Common myeloid progenitor, CD34-positive (primary cell): Measurements from ENCODE around the gene SSBP2.

Source experiments
- CTCF ChIA-PET: fragments of 350-600 bp; sonication (Branson Sonifier 250); formaldehyde crosslinking; loops from one replicate; lab custom pipeline; 2021; ENCODE audit warnings: antibody characterized with exemption; lab: Charles Lee
- POLR2A ChIA-PET: fragments of 350-600 bp; sonication (Branson Sonifier 250); formaldehyde crosslinking; loops from one replicate; lab custom pipeline; 2021; ENCODE audit warnings: antibody characterized with exemption; lab: Charles Lee
- DNase-seq, 3 donors: peaks; one replicate each; pipeline versions ENCODE4 v3.0.0 to v3.0.0-alpha.2; 2013
- H3K27ac ChIP-seq, 2 experiments: 1 replicate in 1 of 2; 2 replicates in 1 of 2; pipeline ENCODE4 v1.7.0; 2013; ENCODE audit warnings: inconsistent platforms in 2 of 2, low read length in 2 of 2, mild to moderate bottlenecking in 2 of 2, low read depth in 1 of 2, moderate library complexity in 1 of 2; ENCODE audit not compliant: severe bottlenecking in 2 of 2, insufficient read depth in 1 of 2, poor library complexity in 1 of 2
- H3K27me3 ChIP-seq, 5 experiments: replicated peaks in 2 of 5; 1 replicate in 3 of 5; 2 replicates in 2 of 5; pipeline versions ENCODE4 v1.6.1 to v1.7.0; 2013; ENCODE audit warnings: low read length in 4 of 5, mild to moderate bottlenecking in 2 of 5, moderate library complexity in 2 of 5, inconsistent platforms in 1 of 5; ENCODE audit not compliant: insufficient read depth in 5 of 5, control insufficient read depth in 4 of 5
- H3K36me3 ChIP-seq, 4 experiments: 1 replicate in 2 of 4; 2 replicates in 2 of 4; pipeline versions ENCODE4 v1.6.1 to v1.7.0; 2013; ENCODE audit warnings: low read length in 3 of 4, control low read depth in 1 of 4, mild to moderate bottlenecking in 1 of 4; ENCODE audit not compliant: control insufficient read depth in 4 of 4, insufficient read depth in 4 of 4
- H3K4me1 ChIP-seq, 4 experiments: 1 replicate in 3 of 4; 2 replicates in 1 of 4; pipeline versions ENCODE4 v1.6.1 to v1.7.1; 2013; ENCODE audit warnings: low read length in 3 of 4, mild to moderate bottlenecking in 3 of 4, control low read depth in 1 of 4, inconsistent platforms in 1 of 4, moderate library complexity in 1 of 4; ENCODE audit not compliant: control insufficient read depth in 4 of 4, insufficient read depth in 4 of 4; ENCODE audit errors: control extremely low read depth in 1 of 4
- H3K4me3 ChIP-seq, 7 experiments: 1 replicate in 4 of 7; 2 replicates in 3 of 7; pipeline versions ENCODE4 v1.5.1 to v1.7.0; 2013; ENCODE audit warnings: mild to moderate bottlenecking in 7 of 7, low read length in 6 of 7, moderate library complexity in 6 of 7, inconsistent platforms in 2 of 7, low read depth in 2 of 7, control low read depth in 1 of 7; ENCODE audit not compliant: insufficient read depth in 4 of 7, control insufficient read depth in 1 of 7; ENCODE audit errors: extremely low read depth in 1 of 7
- H3K9me3 ChIP-seq, 5 experiments: 1 replicate in 4 of 5; 2 replicates in 1 of 5; pipeline versions ENCODE4 v1.6.1 to v1.7.1; 2013; ENCODE audit warnings: low read length in 4 of 5, mild to moderate bottlenecking in 2 of 5, inconsistent platforms in 1 of 5, low read depth in 1 of 5, moderate library complexity in 1 of 5; ENCODE audit not compliant: control insufficient read depth in 4 of 5, insufficient read depth in 2 of 5; ENCODE audit errors: control extremely low read depth in 1 of 5
- WGBS: methylation state at CpG from one replicate; pipeline ENCODE4 v1.1.5; 2013; ENCODE audit not compliant: insufficient coverage; 5-methylcytosine and 5-hydroxymethylcytosine counted together

Gene SSBP2

DNA sequence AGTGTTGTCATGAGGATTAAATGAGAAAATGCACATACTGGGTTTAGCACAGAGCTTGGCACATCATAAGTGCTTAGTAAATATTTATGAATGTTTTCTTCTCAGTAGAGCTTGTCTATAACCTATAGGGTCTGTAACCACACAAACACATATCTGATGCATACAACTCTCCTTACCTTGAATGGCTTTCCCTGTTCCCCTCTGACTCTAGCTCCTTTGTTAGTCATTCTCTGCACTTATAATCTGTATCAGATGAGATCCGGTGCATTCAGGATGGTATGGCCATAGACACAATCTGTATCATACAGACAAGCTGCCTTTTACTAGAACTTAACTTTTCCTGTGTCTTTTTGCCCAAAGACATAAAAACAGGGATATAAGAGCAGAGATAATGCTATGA lies 11.1 kb upstream of the SSBP2 start:
- no peaks in the 10 kb centered on the region for H3K27me3 ChIP-seq
- DNase-seq = no peak
- no peak overlapping the region for H3K27ac ChIP-seq
- H3K9me3 ChIP-seq = no peaks in the 10 kb centered on the region
- CTCF ChIA-PET = interaction anchor here (0.7 to 1.9 kb wide), 5 partner anchors 10 to 54 kb away, joined by 3 to 4 read pairs (median 3); no protein-coding TSS in a partner anchor
- H3K4me1 ChIP-seq = peaks cover 0 to 23% (median 4%) of the 10 kb centered on the region in 4 experiments
- no peak overlapping the region for H3K4me3 ChIP-seq
- no CpG with 5 or more reads among the region's 1 CpG for WGBS
- no peaks in the 10 kb centered on the region for H3K36me3 ChIP-seq
- POLR2A ChIA-PET = interaction anchor here (0.6 to 1.1 kb wide), 2 partner anchors 34 to 406 kb away, joined by 3 read pairs; no protein-coding TSS in a partner anchor

DNA sequence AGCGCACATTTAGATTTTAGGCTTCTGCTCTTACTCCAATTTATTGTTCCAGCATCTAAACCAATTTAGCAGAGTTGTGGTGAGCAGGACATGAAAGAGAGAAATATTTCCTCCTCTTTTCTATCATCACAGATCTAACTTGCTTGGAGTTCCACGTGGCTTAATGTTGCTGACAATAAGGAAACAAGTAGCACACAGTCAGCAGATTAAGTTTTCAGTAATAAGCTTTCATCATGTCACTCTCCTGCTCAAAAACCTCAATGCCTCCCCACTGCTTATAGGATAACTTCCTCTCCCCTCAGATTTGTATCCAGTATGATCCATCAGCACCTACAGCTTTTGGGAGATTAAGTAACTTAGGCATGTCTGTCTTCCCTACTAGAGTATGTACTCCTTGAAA lies 10.4 kb upstream of the SSBP2 start:
- POLR2A ChIA-PET = interaction anchor here (1.1 kb wide), 1 partner anchor 34 kb away, joined by 3 read pairs; no protein-coding TSS in a partner anchor

DNA sequence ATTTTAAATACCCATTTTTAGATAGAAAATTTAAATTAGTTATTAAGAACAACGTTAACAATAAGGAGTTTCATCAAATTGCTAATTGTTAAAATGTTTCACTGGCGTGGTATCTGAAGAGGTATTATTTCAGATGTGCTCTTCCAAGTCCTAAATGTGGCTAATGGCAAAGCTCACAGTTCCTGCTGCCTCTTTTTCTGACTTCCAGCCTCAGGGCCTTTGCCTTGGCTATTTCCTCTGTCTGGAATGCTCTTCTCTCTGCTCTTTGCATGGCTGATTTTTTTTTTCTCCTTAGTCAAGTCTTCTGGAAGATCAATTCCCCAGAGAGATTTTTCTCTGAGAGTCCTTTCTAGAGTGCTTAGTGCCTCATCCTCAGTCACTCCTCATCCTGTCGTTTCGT lies 9.6 kb upstream of the SSBP2 start:
- DNase-seq = no peak
- no peaks in the 10 kb centered on the region for H3K27me3 ChIP-seq
- ChIA-PET POLR2A (no interaction called here), CTCF (no interaction called here)
- no peak overlapping the region for H3K4me3 ChIP-seq
- H3K27ac ChIP-seq = no peak overlapping the region
- H3K9me3 ChIP-seq = no peaks in the 10 kb centered on the region
- H3K4me1 ChIP-seq = peaks cover 0 to 23% (median 4%) of the 10 kb centered on the region in 4 experiments
- 100% methylated on average over 1 of the region's 4 CpGs for WGBS
- H3K36me3 ChIP-seq = no peaks in the 10 kb centered on the region

More for the DNA sequence above, 10.4 kb upstream of the SSBP2 start:
- 33% methylated on average over 1 of the region's 2 CpGs for WGBS
- no peaks in the 10 kb centered on the region for H3K27me3 ChIP-seq
- H3K27ac ChIP-seq = no peak overlapping the region
- no peaks in the 10 kb centered on the region for H3K9me3 ChIP-seq
- H3K4me1 ChIP-seq = peaks cover 0 to 23% (median 4%) of the 10 kb centered on the region in 4 experiments
- CTCF ChIA-PET = interaction anchor here (0.8 to 1.9 kb wide), 3 partner anchors 14 to 20 kb away, joined by 3 to 4 read pairs (median 3); no protein-coding TSS in a partner anchor
- DNase-seq = no peak
- H3K36me3 ChIP-seq = no peaks in the 10 kb centered on the region
- no peak overlapping the region for H3K4me3 ChIP-seq

DNA sequence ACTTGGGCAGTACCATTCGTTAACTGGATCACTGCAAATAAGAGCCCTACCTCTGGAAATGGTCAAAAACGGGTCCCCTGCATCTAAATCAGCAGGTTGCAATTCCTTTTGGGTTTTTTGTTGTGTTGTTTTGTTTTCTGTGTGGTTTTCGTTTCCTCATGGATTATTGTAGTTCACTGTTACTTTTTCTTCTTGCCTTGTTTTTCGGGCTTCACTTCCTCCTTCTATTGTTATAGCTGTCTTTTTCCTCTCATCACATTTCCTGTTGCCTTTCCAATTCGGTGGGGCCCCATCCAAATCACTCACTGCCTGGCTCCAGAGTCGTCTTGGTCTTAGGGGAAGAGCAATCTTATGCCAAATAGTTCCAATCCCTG lies 8.7 kb upstream of the SSBP2 start:
- Histone ChIP-seq H3K36me3 (no peaks in the 10 kb centered on the region), H3K4me3 (no peak overlapping the region), H3K27me3 (no peaks in the 10 kb centered on the region), H3K27ac (no peak overlapping the region), H3K4me1 (peaks cover 0 to 23% (median 4%) of the 10 kb centered on the region in 4 experiments), H3K9me3 (no peaks in the 10 kb centered on the region)
- ChIA-PET CTCF (interaction anchor here (1.3 to 1.4 kb wide), 2 partner anchors 81 to 91 kb away, joined by 3 to 5 read pairs; no protein-coding TSS in a partner anchor), POLR2A (interaction anchor here (0.6 kb wide), 2 partner anchors 233 to 259 kb away, joined by 3 to 5 read pairs; no protein-coding TSS in a partner anchor)
- 50% methylated on average over 2 of the region's 6 CpGs for WGBS
- DNase-seq = no peak

DNA sequence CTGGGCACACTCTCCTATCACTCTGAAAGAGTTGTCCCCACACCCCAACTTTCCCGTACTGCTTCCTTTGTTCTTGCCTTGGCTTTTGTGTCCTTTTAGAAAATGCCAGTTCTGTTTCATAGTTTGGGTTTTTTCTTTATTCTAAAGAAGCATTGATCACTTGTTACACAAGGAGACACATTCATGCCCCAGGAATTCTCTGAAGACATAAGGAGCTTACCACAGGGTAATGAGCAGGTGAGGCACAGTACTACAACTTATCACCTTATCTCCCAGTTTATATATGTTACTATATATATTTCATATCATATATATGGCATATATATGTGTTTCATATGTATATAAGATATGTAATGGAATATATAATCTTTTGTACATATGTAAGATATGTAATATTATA lies 6.5 kb upstream of the SSBP2 start:
- H3K9me3 ChIP-seq = no peaks in the 10 kb centered on the region
- no peak for DNase-seq
- no CpG with 5 or more reads among the region's 1 CpG for WGBS
- H3K4me3 ChIP-seq = no peak overlapping the region
- ChIA-PET CTCF (interaction anchor here (1.2 kb wide), 1 partner anchor 87 kb away, joined by 5 read pairs; no protein-coding TSS in a partner anchor), POLR2A (no interaction called here)
- no peaks in the 10 kb centered on the region for H3K27me3 ChIP-seq
- no peak overlapping the region for H3K27ac ChIP-seq
- H3K36me3 ChIP-seq = no peaks in the 10 kb centered on the region
- H3K4me1 ChIP-seq = peaks cover 0 to 20% (median 4%) of the 10 kb centered on the region in 4 experiments

DNA sequence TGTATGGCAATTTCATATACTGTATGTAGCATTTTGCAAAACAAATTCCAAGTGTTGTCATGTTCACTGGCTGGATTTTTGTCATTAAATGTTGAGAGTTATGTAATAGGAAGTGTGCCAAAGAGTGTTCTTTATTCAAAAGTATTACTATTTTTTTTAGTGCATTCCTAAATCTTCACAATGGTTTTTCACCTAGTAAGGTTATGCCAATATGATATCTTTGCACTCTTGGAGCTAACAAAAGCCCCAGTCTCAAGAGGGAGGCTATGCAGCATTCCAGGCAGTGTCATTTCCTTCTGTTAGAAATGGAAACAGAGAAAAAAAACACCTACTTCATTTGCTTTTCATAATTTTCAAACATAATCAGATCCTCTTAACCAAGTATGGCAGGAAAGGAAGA lies 5.1 kb upstream of the SSBP2 start:
- Histone ChIP-seq H3K27ac (no peak overlapping the region), H3K4me1 (peaks cover 3 to 26% (median 10%) of the 10 kb centered on the region in 4 experiments), H3K27me3 (no peaks in the 10 kb centered on the region), H3K9me3 (no peaks in the 10 kb centered on the region), H3K4me3 (no peak overlapping the region), H3K36me3 (no peaks in the 10 kb centered on the region)
- ChIA-PET CTCF (interaction anchor here (0.9 to 2.0 kb wide), 5 partner anchors 22 to 95 kb away, joined by 3 to 8 read pairs (median 4); no protein-coding TSS in a partner anchor), POLR2A (no interaction called here)
- no peak for DNase-seq

DNA sequence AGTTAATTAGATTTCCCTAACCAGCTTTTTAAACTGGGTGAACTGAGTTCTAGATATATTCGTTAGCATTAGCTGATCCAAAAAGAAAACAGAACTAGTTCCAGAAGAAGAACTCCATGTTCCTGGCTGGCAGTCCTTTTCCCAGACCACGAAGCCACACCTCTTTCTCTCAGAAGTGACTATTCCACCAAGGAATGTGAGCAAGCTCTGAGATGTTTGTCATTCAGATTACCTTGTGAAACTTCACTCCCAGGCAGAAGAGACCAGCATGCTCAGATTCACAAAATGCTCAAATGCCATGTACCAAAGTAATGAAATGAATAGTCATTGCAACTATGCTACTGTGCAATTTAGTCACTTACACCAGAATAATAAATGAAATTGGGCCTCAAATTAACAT lies 4.4 kb upstream of the SSBP2 start:
- POLR2A ChIA-PET = no interaction called here
- Histone ChIP-seq H3K27ac (no peak overlapping the region), H3K4me3 (no peak overlapping the region), H3K27me3 (no peaks in the 10 kb centered on the region), H3K4me1 (peaks cover 3 to 23% (median 10%) of the 10 kb centered on the region in 4 experiments), H3K36me3 (no peaks in the 10 kb centered on the region), H3K9me3 (no peaks in the 10 kb centered on the region)
- no peak for DNase-seq
- CTCF ChIA-PET = interaction anchor here (0.8 to 2.0 kb wide), 5 partner anchors 17 to 101 kb away, joined by 3 to 8 read pairs (median 4); no protein-coding TSS in a partner anchor
- WGBS = 100% methylated on average over 1 of the region's 2 CpGs
